NCI-H446 (cell line): ENCODE results near the gene PDK2.

ENCODE experiments used
- DNase-seq, 2 experiments: peaks; one replicate each; lab custom pipeline; 2025; lab: John Stamatoyannopoulos, UW

PDK2 gene

GRCh38 chr17:50094753-50095619 lies at the start of gene PDK2:
Gene PDK2, plus strand, starts transcription at chr17:50095351. Its CDS starts 85 bp downstream, at chr17:50095436.
- DNase-seq: peak; percentile 71 to 94

GRCh38 chr17:50046179-50046578 lies 49.0 kb upstream of the PDK2 start:
- no peak for DNase-seq

- DNase-seq: no peak
Observed at GRCh38 chr17:50046667-50047066, 48.5 kb upstream of the PDK2 start.

- DNase-seq: no peak
Observed at GRCh38 chr17:50047083-50047482, 48.1 kb upstream of the PDK2 start.

GRCh38 chr17:50047488-50048126 lies 47.5 kb upstream of the PDK2 start:
- DNase-seq: no peak

- DNase-seq: no peak
Observed at GRCh38 chr17:50048146-50048720, 46.9 kb upstream of the PDK2 start.

GRCh38 chr17:50048988-50049387 lies 46.2 kb upstream of the PDK2 start:
- DNase-seq: no peak

- no peak for DNase-seq
Observed at GRCh38 chr17:50049636-50050035, 45.5 kb upstream of the PDK2 start.

- no peak for DNase-seq
Observed at GRCh38 chr17:50050431-50051032, 44.6 kb upstream of the PDK2 start.

- no peak for DNase-seq
Observed at GRCh38 chr17:50051082-50051576, 44.0 kb upstream of the PDK2 start.

- no peak for DNase-seq
Observed at GRCh38 chr17:50051606-50052005, 43.5 kb upstream of the PDK2 start.

- DNase-seq: no peak
Observed at GRCh38 chr17:50052241-50052796, 42.8 kb upstream of the PDK2 start.

- no peak for DNase-seq
Observed at GRCh38 chr17:50052822-50053653, 42.1 kb upstream of the PDK2 start.

GRCh38 chr17:50053654-50053960 lies 41.5 kb upstream of the PDK2 start:
- no peak for DNase-seq

GRCh38 chr17:50055055-50055425 lies 40.1 kb upstream of the PDK2 start:
- DNase-seq: no peak

GRCh38 chr17:50055426-50056216 lies 39.5 kb upstream of the PDK2 start, which contains the start of gene ITGA3:
Gene ITGA3, plus strand, starts transcription at chr17:50056110. Its CDS starts 330 bp downstream, at chr17:50056440.
- peak in 1 of 2 experiments; percentile 16 for DNase-seq

GRCh38 chr17:50056217-50056960 lies 38.8 kb upstream of the PDK2 start:
- DNase-seq: no peak

- DNase-seq: no peak
Observed at GRCh38 chr17:50056961-50057330, 38.2 kb upstream of the PDK2 start.

- no peak for DNase-seq
Observed at GRCh38 chr17:50057521-50057991, 37.6 kb upstream of the PDK2 start.
